COR-L47 (cell line): Measurements from ENCODE around the gene AFF1.
A peak's percentile ranks its signal among the peaks of the same experiment; 100 is the strongest.
"Not testable (repeated sequence)": the region's sequence is repeated elsewhere in the genome, so short reads cannot be mapped to it uniquely, and the experiment has no call there.

ENCODE experiments used
- DNase-seq: peaks from one replicate; lab custom pipeline; 2025; lab: John Stamatoyannopoulos, UW

Gene AFF1

GRCh38 chr4:86978709-86979108 is 43.9 kb downstream of the AFF1 start:
- no peak for DNase-seq

- no peak for DNase-seq
These were observed 45.4 kb downstream of the AFF1 start for GRCh38 chr4:86980230-86980629.

GRCh38 chr4:86981789-86982188 is 47.0 kb downstream of the AFF1 start:
- no peak for DNase-seq

GRCh38 chr4:86985852-86986251 is 51.0 kb downstream of the AFF1 start:
- DNase-seq: not testable (repeated sequence)

- DNase-seq: not testable (repeated sequence)
These were observed 54.8 kb downstream of the AFF1 start for GRCh38 chr4:86989658-86990057.

- DNase-seq: no peak
These were observed 55.7 kb downstream of the AFF1 start for GRCh38 chr4:86990510-86990909.

GRCh38 chr4:86991994-86992393 is 57.2 kb downstream of the AFF1 start:
- DNase-seq: no peak

- DNase-seq: no peak
These were observed 59.3 kb downstream of the AFF1 start for GRCh38 chr4:86993909-86994681.

GRCh38 chr4:86994686-86995085 is 59.9 kb downstream of the AFF1 start:
- DNase-seq: no peak

GRCh38 chr4:86996510-86996909 is 61.7 kb downstream of the AFF1 start:
- not testable (repeated sequence) for DNase-seq

- DNase-seq: no peak
These were observed 64.4 kb downstream of the AFF1 start for GRCh38 chr4:86999136-86999643.

GRCh38 chr4:87002682-87003043 is 67.9 kb downstream of the AFF1 start:
- no peak for DNase-seq

GRCh38 chr4:87003266-87003665 is 68.5 kb downstream of the AFF1 start:
- no peak for DNase-seq

- DNase-seq: no peak
These were observed 70.5 kb downstream of the AFF1 start for GRCh38 chr4:87005369-87005689.

- no peak for DNase-seq
These were observed 71.0 kb downstream of the AFF1 start for GRCh38 chr4:87005690-87006425.

GRCh38 chr4:87006426-87006675 is 71.5 kb downstream of the AFF1 start:
- DNase-seq: no peak

GRCh38 chr4:87006676-87007527 is 72.1 kb downstream of the AFF1 start:
- peak; percentile 92 for DNase-seq

GRCh38 chr4:87007528-87008446 is 73.0 kb downstream of the AFF1 start:
- peak; percentile 39 for DNase-seq

GRCh38 chr4:87009095-87009648 is 74.4 kb downstream of the AFF1 start:
- DNase-seq: no peak

GRCh38 chr4:87010192-87010591 is 75.4 kb downstream of the AFF1 start:
- no peak for DNase-seq

- DNase-seq: no peak
These were observed 76.7 kb downstream of the AFF1 start for GRCh38 chr4:87011340-87012034.
